PC-3 (cell line): Measurements from ENCODE around the gene ATP6V0E1. TPM values are rescaled to one million over a fixed set of nuclear protein-coding genes. Genes with fewer than 3 reads are reported as not detected.
A peak's percentile ranks its signal among the peaks of the same experiment; 100 is the strongest.

Source experiments
- ATAC-seq: fragments of 200-7000 bp; cut with Tn5 transposase; 2 replicates; pipeline ENCODE4 v1.9.1; 2020; ENCODE audit warnings: mild to moderate bottlenecking, moderate library complexity
- BruUV-seq: library from RNA; stranded (reverse); fragments of 400-500 nt; replicated peaks from 2 replicates; lab custom pipeline; 2021; lab: Mats Ljungman, UMichigan
- CTCF ChIA-PET: fragments of 300-600 bp; sonication (Branson Sonifier 250); formaldehyde crosslinking; loops from one replicate; lab custom pipeline; 2022; ENCODE audit warnings: antibody characterized with exemption; lab: Charles Lee
- POLR2A ChIA-PET: fragments of 300-600 bp; sonication (Branson Sonifier 250); formaldehyde crosslinking; loops from one replicate; lab custom pipeline; 2022; ENCODE audit warnings: antibody characterized with exemption; ENCODE audit not compliant: unreplicated experiment; lab: Charles Lee
- DNase-seq: peaks from one replicate; pipeline ENCODE4 v3.0.0-alpha.2; 2015
- H2AFZ ChIP-seq: fragments of 300-600 bp; sonication (generic); 2 replicates; pipeline ENCODE4 v1.6.0; 2016; ENCODE audit warnings: antibody characterized with exemption, low read length
- H3F3A ChIP-seq: fragments of 300-600 bp; sonication (generic); one replicate; pipeline ENCODE4 v1.6.0; 2017; ENCODE audit warnings: antibody characterized with exemption, low read length, control low read depth, mild to moderate bottlenecking; ENCODE audit not compliant: unreplicated experiment
- H3K27ac ChIP-seq: fragments of 300-600 bp; sonication (generic); 2 replicates; pipeline ENCODE4 v1.5.1; 2016; ENCODE audit warnings: mild to moderate bottlenecking, low read length
- H3K27me3 ChIP-seq: fragments of 300-600 bp; sonication (generic); 2 replicates; pipeline ENCODE4 v1.6.1; 2016; ENCODE audit warnings: low read length, mixed read lengths
- H3K36me3 ChIP-seq: fragments of 300-600 bp; sonication (generic); 2 replicates; pipeline ENCODE4 v1.6.1; 2016; ENCODE audit warnings: low read depth, mixed run types, low read length, mixed read lengths
- H3K4me1 ChIP-seq: fragments of 300-600 bp; sonication (generic); 2 replicates; pipeline ENCODE4 v1.5.1; 2016; ENCODE audit warnings: low read length; ENCODE audit not compliant: insufficient read depth
- H3K4me2 ChIP-seq: fragments of 300-600 bp; sonication (generic); 2 replicates; pipeline ENCODE4 v1.6.0; 2016; ENCODE audit warnings: low read length
- H3K4me3 ChIP-seq: fragments of 300-600 bp; sonication (generic); 2 replicates; pipeline ENCODE4 v1.5.1; 2016; ENCODE audit warnings: mild to moderate bottlenecking, low read length, mixed read lengths
- H3K79me2 ChIP-seq: fragments of 300-600 bp; sonication (generic); 2 replicates; pipeline ENCODE4 v1.6.1; 2017; ENCODE audit warnings: low read length, mixed read lengths
- H3K9ac ChIP-seq: fragments of 300-600 bp; sonication (generic); 2 replicates; pipeline ENCODE4 v1.6.0; 2016; ENCODE audit warnings: mild to moderate bottlenecking, low read length
- H3K9me2 ChIP-seq: fragments of 300-600 bp; sonication (generic); replicated peaks from 2 replicates; pipeline ENCODE4 v1.6.1; 2016; ENCODE audit warnings: mixed run types, low read length, mixed read lengths
- H3K9me3 ChIP-seq: fragments of 300-600 bp; sonication (generic); 2 replicates; pipeline ENCODE4 v1.6.1; 2016; ENCODE audit warnings: low read length, mixed read lengths
- H4K20me1 ChIP-seq: fragments of 300-600 bp; sonication (generic); 2 replicates; pipeline ENCODE4 v1.6.1; 2016; ENCODE audit warnings: low read length, mixed read lengths
- EZH2 ChIP-seq: fragments of 300-600 bp; sonication (generic); IDR thresholded peaks from one replicate; pipeline ENCODE4 v1.6.1; 2017; ENCODE audit warnings: antibody characterized with exemption, mild to moderate bottlenecking, low read length; ENCODE audit not compliant: unreplicated experiment
- EZH2phosphoT487 ChIP-seq: fragments of 300-600 bp; sonication (generic); IDR thresholded peaks from 2 replicates; pipeline ENCODE4 v1.6.1; 2018; ENCODE audit warnings: mild to moderate bottlenecking, antibody characterized with exemption, low read length, borderline replicate concordance
- intact Hi-C: fragments of 100-400 bp; cut with micrococcal nuclease; formaldehyde crosslinking; loops from 2 replicates; pipeline ENCODE4 v1.9.0; 2023
- total RNA-seq: library from RNA; depleted of rRNA; stranded (reverse); fragments of >200 nt; gene quantifications from 2 replicates; pipeline ENCODE4 v1.2.3, GENCODE V29; 2014
- TF ChIP-seq, protein P1 (sequence below): fragments of 300-600 bp; sonication (generic); conservative IDR thresholded peaks from 2 replicates; pipeline ENCODE4 v1.5.1; 2017; ENCODE audit warnings: antibody characterized with exemption, low read depth, mild to moderate bottlenecking, low read length

The ATP6V0E1 gene
- total RNA-seq, 1 experiment from 2014 or later, result 154 TPM

DNA sequence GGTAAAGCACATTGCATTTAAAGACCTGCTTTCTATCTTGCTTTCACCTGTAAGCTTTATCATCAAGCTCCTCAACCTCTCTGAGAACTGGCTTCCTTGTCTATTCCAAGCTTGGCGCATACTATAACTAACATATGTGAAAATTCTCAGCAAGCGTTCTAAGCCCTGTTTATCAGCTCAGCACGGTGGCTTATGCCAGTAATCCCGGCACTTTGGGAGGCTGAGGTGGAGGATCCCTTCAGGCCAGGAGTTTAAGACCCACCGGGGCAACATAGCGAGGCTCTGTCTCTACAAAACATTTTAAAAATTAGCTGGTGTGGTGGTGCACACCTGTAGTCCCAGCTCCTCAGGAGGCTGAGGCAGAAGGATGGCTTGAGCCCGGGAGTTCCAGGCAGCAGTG lies 1.6 kb upstream of the ATP6V0E1 start:
- POLR2A ChIA-PET, result no interaction called here
- BruUV-seq, result no TSS peak

GRCh38 chr5:172984244-172984953 lies 828 bp downstream of the ATP6V0E1 start:
- intact Hi-C loops, result loop anchor here (1.0 to 5.0 kb wide), 4 partner anchors 32 to 298 kb away; partner anchors contain the start of gene BNIP1
- Histone ChIP-seq H4K20me1 (peaks cover 12% of the 10 kb centered on the region; the same call in 1 of the 2 replicates), H3K4me3 (peak overlapping the region; percentile 86), H3K27me3 (no peaks in the 10 kb centered on the region), H3K9me2 (no peaks in the 10 kb centered on the region), H3K9me3 (no peaks in the 10 kb centered on the region), H2AFZ (peak overlapping the region; percentile 87), H3F3A (no peaks in the 10 kb centered on the region), H3K9ac (peak overlapping the region; percentile 91), H3K4me1 (peaks cover 13% of the 10 kb centered on the region), H3K4me2 (peak overlapping the region; percentile 91), H3K36me3 (peaks cover 9% of the 10 kb centered on the region), H3K79me2 (peaks cover 59% of the 10 kb centered on the region), H3K27ac (peak overlapping the region; percentile 62)
- ATAC-seq, result peak; percentile 61
- ChIA-PET CTCF (interaction anchor here (0.5 to 1.2 kb wide), 5 partner anchors 73 to 298 kb away, joined by 3 to 6 read pairs (median 3); no protein-coding TSS in a partner anchor), POLR2A (interaction anchor here (0.7 to 0.9 kb wide), 2 partner anchors 25 kb away, joined by 5 to 11 read pairs; partner anchors contain the start of gene RPL26L1)
- TSS peak; percentile 96 for BruUV-seq
- TF ChIP-seq, protein P1, sequence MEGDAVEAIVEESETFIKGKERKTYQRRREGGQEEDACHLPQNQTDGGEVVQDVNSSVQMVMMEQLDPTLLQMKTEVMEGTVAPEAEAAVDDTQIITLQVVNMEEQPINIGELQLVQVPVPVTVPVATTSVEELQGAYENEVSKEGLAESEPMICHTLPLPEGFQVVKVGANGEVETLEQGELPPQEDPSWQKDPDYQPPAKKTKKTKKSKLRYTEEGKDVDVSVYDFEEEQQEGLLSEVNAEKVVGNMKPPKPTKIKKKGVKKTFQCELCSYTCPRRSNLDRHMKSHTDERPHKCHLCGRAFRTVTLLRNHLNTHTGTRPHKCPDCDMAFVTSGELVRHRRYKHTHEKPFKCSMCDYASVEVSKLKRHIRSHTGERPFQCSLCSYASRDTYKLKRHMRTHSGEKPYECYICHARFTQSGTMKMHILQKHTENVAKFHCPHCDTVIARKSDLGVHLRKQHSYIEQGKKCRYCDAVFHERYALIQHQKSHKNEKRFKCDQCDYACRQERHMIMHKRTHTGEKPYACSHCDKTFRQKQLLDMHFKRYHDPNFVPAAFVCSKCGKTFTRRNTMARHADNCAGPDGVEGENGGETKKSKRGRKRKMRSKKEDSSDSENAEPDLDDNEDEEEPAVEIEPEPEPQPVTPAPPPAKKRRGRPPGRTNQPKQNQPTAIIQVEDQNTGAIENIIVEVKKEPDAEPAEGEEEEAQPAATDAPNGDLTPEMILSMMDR, result peak; percentile 56
- no peak for TF ChIP-seq EZH2
- peak; percentile 67 for DNase-seq

More for the DNA sequence above, 1.6 kb upstream of the ATP6V0E1 start:
- Histone ChIP-seq H2AFZ (no peak overlapping the region), H3K4me2 (no peak overlapping the region), H3K36me3 (peaks cover under 1% of the 10 kb centered on the region), H4K20me1 (peaks cover 12% of the 10 kb centered on the region; the same call in 1 of the 2 replicates), H3K9me2 (no peaks in the 10 kb centered on the region), H3K27me3 (no peaks in the 10 kb centered on the region), H3K9me3 (no peaks in the 10 kb centered on the region), H3K9ac (no peak overlapping the region), H3K4me1 (peaks cover 13% of the 10 kb centered on the region), H3K79me2 (peaks cover 34% of the 10 kb centered on the region), H3K4me3 (no peak overlapping the region), H3F3A (no peaks in the 10 kb centered on the region), H3K27ac (no peak overlapping the region)
- DNase-seq (no peak), ATAC-seq (no peak)
- TF ChIP-seq EZH2phosphoT487 (no peak), EZH2 (no peak)
- TF ChIP-seq, protein P1, result no peak
- intact Hi-C loops, result loop anchor here (5.0 kb wide), 1 partner anchor 300 kb away; no protein-coding TSS in a partner anchor
- CTCF ChIA-PET, result interaction anchor here (0.6 kb wide), 1 partner anchor 67 kb away, joined by 3 read pairs; no protein-coding TSS in a partner anchor
